Measurements from ENCODE around the gene UMPS. TPM values are rescaled to one million over a fixed set of nuclear protein-coding genes. Genes with fewer than 3 reads are reported as not detected.

Gene UMPS
- total RNA-seq, 6 donors from 2014 or later = 5.0 to 26.2 (median 23.7) TPM

DNA sequence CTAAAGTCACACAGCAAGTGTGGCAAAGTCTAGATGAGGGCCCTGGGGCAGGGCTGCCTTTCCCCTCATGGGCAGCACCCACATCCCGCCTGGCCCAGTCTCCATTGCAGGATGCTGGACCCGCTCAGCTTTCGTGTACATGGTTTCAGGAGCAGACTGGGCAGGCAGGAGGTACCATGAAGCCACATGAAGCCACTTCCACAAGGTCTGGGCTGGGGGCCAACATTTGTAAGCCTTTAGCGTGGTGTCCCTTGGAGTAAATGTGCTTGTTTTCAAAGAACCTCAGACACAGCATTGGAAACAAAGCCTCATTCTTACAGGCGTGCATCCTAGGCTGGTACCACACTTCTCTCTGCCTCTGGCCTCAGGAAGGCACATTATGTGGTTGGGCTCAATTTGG is 34.5 kb downstream of the UMPS start:
- no peak for DNase-seq
- Histone ChIP-seq H3K27ac (no peak overlapping the region), H3K27me3 (no peaks in the 10 kb centered on the region), H3K9me3 (no peaks in the 10 kb centered on the region), H3K4me1 (peaks cover 4 to 11% (median 9%) of the 10 kb centered on the region in 4 donors), H3K36me3 (peaks cover 0 to 60% (median 38%) of the 10 kb centered on the region in 4 donors), H3K4me3 (no peak overlapping the region)
- 70 to 74% methylated on average over 4 to 5 of the region's 5 CpGs for WGBS, 2 donors
- no peak for ATAC-seq (ENCODE audit: low FRiP score in 2 of 2)
- TF ChIP-seq, protein P1, sequence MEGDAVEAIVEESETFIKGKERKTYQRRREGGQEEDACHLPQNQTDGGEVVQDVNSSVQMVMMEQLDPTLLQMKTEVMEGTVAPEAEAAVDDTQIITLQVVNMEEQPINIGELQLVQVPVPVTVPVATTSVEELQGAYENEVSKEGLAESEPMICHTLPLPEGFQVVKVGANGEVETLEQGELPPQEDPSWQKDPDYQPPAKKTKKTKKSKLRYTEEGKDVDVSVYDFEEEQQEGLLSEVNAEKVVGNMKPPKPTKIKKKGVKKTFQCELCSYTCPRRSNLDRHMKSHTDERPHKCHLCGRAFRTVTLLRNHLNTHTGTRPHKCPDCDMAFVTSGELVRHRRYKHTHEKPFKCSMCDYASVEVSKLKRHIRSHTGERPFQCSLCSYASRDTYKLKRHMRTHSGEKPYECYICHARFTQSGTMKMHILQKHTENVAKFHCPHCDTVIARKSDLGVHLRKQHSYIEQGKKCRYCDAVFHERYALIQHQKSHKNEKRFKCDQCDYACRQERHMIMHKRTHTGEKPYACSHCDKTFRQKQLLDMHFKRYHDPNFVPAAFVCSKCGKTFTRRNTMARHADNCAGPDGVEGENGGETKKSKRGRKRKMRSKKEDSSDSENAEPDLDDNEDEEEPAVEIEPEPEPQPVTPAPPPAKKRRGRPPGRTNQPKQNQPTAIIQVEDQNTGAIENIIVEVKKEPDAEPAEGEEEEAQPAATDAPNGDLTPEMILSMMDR (IDR thresholded peaks at IDR 0.05) = no peak
- no peak for TF ChIP-seq POLR2AphosphoS5 (IDR thresholded peaks at IDR 0.05)
- TF ChIP-seq POLR2A (IDR thresholded peaks at IDR 0.05) = no peak

DNA sequence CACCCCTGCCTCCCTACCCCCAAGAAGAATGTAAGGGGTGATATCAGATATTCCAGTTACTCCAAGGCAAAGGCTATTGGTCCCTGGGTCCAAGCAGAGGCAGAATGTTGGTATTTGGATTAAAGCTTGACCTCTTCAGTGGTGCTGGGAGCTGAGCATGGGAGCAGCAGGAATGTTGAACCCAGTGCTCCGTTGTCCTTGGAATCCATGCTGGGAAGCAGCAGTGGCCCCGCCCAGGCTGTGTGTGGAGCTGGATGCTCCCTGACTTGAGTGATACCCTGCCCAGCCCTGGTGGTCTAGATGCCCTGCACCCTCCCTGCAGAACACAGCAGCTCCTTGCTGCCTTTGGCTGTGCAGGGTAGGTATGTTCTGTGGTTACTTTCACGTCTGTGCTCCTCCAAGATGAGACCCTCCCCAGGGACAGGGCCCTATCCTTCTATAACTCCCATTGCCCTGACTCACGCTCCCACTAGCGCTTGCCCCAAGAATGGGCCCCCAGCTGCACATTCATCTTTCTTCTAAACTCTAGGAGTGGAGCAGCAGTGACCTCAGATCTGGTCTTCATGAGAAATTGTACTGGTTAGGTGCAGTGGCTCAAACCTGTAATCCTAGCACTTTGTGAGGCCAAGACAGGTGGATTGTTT is 35.1 kb downstream of the UMPS start:
- WGBS, 2 donors = 83 to 86% methylated on average over 5 of the region's 5 CpGs
- Histone ChIP-seq H3K4me1 (peaks cover 4 to 12% (median 9%) of the 10 kb centered on the region in 4 donors), H3K4me3 (no peak overlapping the region), H3K27me3 (no peaks in the 10 kb centered on the region), H3K36me3 (peaks cover 0 to 60% (median 38%) of the 10 kb centered on the region in 4 donors), H3K9me3 (no peaks in the 10 kb centered on the region), H3K27ac (no peak overlapping the region)
- ATAC-seq (ENCODE audit: low FRiP score in 2 of 2) (no peak), DNase-seq (no peak)
- TF ChIP-seq, protein P1 (IDR thresholded peaks at IDR 0.05) = no peak
- TF ChIP-seq POLR2AphosphoS5 (IDR thresholded peaks at IDR 0.05) (no peak), POLR2A (IDR thresholded peaks at IDR 0.05) (no peak), EP300 (IDR thresholded peaks at IDR 0.05) (no peak)

DNA sequence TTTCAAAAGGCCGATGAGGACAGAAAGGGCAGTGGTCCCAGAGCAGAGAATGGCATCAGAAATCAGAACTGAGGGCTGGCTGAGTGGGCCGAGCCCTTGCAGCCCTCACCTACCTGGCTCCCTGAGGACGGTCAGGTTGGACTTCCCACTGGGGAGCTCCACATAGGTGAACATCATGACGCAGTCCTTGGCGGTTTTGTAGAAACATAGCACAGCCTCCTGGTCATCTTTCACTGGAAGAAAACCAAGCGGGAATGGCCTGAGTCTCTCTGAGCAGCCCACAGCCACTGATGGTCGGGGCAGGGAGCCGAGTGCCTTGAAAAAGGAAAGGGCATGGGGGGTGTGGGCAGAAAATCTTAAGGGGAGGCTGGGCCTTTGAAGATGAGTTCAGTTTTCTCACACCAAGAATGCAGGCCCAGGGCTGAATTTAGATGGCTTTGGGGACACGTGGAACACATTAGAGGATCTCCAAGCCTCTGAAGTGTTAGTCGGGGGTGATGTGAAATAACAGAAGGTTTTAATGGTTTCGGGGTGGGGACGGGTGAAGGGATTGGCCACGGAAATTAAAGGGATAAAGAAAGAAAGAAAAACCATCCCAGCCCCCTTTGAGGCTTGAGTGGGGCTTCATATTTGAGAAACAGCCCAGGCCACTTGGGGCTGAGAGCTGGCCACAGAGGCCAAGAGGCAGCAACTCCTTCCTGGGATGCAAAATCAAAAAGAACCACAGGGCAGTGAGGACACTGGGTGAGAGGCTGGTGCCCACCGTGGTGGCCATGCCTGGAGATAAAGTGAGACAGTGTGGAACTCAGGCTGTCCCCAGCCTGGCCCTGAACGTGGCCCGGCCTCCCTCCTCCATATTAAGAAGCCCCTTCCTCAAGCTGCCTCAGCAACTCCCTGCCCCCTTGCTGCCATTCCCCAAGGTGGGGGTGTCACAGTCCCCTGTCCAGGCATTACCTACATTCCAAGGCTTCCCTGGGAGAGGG is 36.2 kb downstream of the UMPS start:
- 85 to 93% methylated on average over 16 of the region's 16 CpGs for WGBS, 2 donors
- no peak overlapping the region for H3K27ac ChIP-seq
- no peak overlapping the region for H3K4me3 ChIP-seq
- ATAC-seq (ENCODE audit: low FRiP score in 2 of 2) (no peak), DNase-seq (no peak)
- H3K36me3 ChIP-seq = peaks cover 0 to 60% (median 38%) of the 10 kb centered on the region in 4 donors
- H3K27me3 ChIP-seq = no peaks in the 10 kb centered on the region
- peaks cover 3 to 16% (median 12%) of the 10 kb centered on the region in 4 donors for H3K4me1 ChIP-seq
- no peaks in the 10 kb centered on the region for H3K9me3 ChIP-seq
- TF ChIP-seq, protein P1 (IDR thresholded peaks at IDR 0.05) = no peak
- no peak for TF ChIP-seq POLR2A (IDR thresholded peaks at IDR 0.05)
- TF ChIP-seq POLR2AphosphoS5 (IDR thresholded peaks at IDR 0.05) = no peak
- no peak for TF ChIP-seq EP300 (IDR thresholded peaks at IDR 0.05)

DNA sequence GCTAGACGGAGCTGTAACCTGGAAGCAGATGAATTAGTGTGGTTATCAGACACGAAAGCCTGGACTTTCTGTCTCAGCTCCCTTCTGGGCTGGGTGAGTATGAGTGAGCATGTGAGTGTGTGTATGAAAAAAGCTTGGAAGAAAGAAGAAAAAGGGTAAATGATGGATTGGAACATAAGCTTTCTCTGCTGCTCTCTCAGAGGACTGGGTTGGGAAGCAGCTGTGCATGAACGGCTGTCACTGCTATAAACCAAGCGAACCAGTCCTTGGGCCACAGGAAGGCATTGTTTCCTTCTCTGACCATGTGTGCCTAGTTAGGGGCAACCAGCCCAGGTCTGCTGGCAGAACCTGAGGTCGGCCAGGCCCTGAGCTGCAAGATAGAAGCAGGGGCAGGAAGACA is 37.0 kb downstream of the UMPS start:
- no peaks in the 10 kb centered on the region for H3K9me3 ChIP-seq
- H3K27ac ChIP-seq = no peak overlapping the region
- no peak for TF ChIP-seq EP300 (IDR thresholded peaks at IDR 0.05)
- TF ChIP-seq POLR2A (IDR thresholded peaks at IDR 0.05) = no peak
- TF ChIP-seq, protein P1 (IDR thresholded peaks at IDR 0.05) = no peak
- TF ChIP-seq POLR2AphosphoS5 (IDR thresholded peaks at IDR 0.05) = no peak
- no peak overlapping the region for H3K4me3 ChIP-seq
- DNase-seq = no peak
- WGBS, 2 donors = 69 to 98% methylated on average over 5 of the region's 5 CpGs
- no peak for ATAC-seq (ENCODE audit: low FRiP score in 2 of 2)
- peaks cover 0 to 60% (median 38%) of the 10 kb centered on the region in 4 donors for H3K36me3 ChIP-seq
- H3K27me3 ChIP-seq = no peaks in the 10 kb centered on the region
- peaks cover 9 to 18% (median 17%) of the 10 kb centered on the region in 4 donors for H3K4me1 ChIP-seq
